SKM-1 treated with dmso at 0.1 percent for 144 hours (cell line): ENCODE data around the gene PLXNB2.

Experiments used
- DNase-seq: peaks from one replicate; lab custom pipeline; 2025; ENCODE audit not compliant: unreplicated experiment; lab: John Stamatoyannopoulos, UW

PLXNB2 gene

GRCh38 chr22:50311606-50312351, 4.3 kb upstream of the PLXNB2 start:
- no peak for DNase-seq

- DNase-seq = no peak
Observed at GRCh38 chr22:50310949-50311444, 3.6 kb upstream of the PLXNB2 start.

GRCh38 chr22:50310031-50310722, 2.7 kb upstream of the PLXNB2 start:
- no peak for DNase-seq

- DNase-seq = no peak
Observed at GRCh38 chr22:50309601-50309991, 2.1 kb upstream of the PLXNB2 start.

DNA sequence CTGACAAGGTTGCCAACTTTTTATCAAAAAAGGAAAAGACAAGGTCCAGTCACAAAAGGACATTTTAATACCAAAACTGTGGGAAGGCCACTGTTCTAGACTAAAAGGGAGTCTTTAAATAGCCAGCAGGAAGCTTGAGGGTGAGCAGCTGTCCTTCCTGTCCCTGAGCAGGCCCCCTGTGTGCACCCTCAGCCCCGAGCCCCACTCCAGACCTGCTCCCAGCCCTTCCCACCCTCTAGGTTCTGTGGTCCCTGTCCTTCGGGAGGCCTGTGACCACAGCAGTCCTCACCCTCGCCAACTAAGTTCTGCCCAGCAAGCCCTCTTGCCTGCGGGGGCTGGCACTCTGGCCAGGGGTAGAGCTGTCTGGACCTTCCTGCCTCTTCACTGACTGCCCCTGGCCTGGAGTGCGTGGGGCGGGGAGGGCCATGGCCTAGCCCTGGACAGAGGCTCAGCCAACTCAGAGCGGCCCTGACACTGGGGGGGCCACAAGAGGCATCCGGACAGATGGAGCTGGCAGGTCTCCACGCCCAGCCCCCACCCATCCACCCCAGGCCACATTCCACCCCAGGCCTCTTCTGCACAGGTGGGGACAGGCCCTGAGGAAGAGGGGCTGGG, 1.6 kb upstream of the PLXNB2 start:
- DNase-seq = no peak

GRCh38 chr22:50308597-50308935, 1.1 kb upstream of the PLXNB2 start:
- DNase-seq = peak; percentile 81

- DNase-seq = peak; percentile 16
Observed at GRCh38 chr22:50307890-50308596, 597 bp upstream of the PLXNB2 start.

- DNase-seq = peak; percentile 54
Observed at GRCh38 chr22:50305923-50306566, 1.4 kb downstream of the PLXNB2 start.

DNA sequence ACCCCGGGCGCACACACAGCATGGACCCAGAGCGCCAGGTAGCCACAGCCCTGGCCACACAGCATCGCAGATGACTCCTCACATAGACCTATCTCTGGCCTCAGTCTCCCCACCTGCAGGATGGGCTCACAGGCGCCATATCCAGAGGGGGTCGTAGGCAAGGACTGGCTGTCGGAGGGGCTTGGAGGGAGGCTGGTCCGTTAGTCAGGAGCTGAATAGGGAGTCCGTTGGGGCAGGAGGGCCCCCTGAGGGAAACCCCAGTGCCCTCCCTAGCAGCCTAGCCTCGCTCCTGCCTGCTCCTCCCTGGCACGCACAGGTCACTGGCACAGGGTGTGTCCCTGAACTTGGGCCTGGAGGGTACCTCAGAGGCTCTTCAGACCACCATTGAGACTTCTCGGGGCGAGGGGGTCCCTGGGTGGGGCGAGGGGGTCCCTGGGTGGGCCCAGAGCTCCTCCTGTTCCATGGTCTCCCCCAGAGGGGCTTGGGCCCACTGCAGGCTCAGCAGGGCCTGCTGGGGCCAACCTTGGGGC, 2.0 kb downstream of the PLXNB2 start:
- DNase-seq = no peak

DNA sequence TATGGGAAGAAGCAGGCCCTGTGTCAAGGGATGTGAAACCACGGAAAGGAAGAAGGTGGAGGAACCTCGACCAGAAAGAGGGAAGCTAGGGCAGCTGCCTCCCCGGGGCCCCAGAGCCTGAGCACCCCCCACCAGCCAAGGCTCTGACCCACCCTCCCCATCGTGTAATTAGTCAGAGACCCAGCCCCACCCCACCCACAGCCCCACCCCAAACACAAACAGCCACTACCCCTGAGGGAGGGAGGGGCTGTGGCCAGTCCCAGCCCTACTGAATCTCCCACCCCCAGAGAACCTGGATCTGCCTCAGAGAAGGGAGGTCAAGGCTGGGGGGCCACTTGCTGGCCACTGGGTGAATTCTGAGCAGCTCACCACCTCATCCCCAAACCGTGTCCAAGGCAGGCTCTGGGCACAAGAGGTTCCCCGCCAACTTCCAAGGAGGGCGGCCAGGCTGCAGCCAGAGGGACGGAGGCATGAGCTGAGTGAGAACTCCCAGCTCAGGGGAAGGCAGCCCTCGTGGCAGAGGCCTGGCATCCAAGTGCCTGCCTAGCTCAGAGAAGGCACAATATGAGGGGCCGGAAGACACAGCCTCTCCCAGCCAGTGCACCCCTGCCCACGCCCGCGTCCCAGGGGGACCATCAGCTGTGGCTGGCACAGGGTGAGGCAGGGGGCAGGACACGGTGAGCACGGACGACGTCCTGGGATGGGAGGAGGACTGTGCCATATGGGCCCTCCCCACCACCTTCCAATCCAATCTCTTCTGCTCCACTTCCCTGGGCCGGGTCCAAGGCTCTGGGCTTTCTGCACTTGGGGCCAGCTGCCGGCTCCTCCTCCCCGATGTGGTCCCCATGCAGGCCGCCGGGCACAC, 2.7 kb downstream of the PLXNB2 start:
- peak; percentile 79 for DNase-seq

DNA sequence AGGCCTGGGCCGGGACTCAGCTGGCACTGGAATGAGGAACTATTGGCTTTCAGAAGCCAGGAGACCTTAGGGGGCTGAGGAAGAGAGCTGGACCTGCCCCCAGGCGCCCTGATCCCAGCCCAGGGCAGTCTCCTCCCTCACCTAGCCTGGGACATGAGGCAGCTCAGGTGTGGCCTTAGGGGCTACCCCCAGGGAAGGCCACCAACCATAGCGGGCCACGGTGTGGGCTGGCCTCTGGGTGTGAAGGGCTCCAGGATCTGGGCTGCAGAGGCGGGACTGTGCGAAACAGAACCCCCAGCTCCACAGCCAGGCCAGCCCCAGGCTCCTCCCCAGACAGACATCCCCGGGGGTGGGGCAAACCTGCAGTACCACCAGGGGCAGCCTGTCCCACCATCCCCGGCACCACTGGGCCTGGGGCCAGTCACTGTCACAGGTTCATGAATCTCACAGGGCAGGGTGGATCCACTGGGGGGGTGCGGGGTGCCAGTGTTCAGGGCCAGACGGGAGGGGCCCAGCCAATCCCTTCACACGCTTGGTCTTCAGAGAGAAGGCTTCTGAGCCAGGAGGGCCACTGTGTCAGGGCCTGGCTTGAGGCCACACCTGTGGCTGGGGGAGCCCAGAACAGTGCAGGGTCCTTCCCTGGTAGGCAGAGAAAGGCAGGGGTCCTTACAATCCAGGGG, 3.5 kb downstream of the PLXNB2 start:
- DNase-seq = peak; percentile 26

DNA sequence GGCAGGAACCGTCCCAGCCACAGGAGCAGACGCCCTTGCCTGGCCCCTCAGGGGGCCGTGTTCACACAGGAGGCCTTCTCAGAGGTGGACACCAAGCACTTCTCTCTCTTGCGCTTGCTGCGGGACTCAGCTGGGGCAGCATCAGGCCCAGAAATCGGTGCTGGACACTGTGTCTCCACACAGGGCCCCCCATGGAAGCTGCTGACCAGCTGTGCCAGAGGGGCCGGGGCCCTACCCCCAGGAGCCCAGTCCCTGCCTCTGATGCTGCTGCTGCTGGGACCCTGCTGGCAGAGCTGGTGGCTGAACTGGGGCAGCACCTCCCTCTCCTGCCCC, 4.0 kb downstream of the PLXNB2 start:
- DNase-seq = no peak

GRCh38 chr22:50302564-50302963, 4.9 kb downstream of the PLXNB2 start:
- no peak for DNase-seq

DNA sequence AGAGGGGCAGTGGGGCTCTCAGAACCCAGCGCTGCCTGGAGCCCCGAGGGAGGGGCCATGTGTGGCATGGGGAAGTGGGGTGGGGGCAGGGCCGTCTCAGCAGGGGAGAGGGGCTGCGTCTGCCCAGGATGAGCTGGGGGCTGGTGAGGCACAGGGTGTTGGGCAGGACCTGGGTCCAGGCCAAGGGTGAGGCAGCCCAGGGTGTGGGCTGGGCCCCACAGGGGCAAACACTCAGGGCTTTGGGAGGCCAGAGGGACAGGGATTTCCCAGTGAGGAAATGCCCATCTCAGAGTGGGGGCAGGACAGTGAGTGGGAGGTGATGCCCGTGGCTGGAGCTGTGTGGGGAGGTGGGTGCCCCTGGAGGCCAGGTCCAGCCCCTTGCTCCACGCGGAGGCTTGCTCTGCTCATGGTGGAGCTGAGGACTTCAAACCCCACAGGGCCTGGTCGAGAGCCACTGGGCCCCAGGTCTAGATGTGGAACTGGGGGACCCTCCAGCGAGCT, 5.4 kb downstream of the PLXNB2 start:
- DNase-seq = no peak

DNA sequence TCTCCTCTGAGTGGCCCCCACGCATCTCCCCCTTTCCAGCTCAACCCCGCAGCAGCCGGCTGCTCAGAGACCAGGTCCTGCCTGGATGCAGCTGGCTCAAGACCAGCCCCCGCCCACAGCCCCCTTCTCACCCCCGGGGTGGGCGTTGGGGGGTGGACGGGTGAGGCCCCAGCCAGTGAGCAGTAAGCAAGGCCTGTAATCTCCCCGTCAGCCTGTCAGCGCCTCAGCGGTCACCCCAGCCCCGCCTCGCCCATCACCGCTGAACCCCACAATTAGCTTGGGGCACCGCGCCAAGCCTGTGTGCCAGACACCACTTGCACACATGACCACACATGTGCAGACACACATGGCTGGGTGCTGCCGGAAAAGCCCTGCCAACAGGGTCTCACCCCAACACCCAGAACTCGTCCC, 5.9 kb downstream of the PLXNB2 start:
- no peak for DNase-seq

GRCh38 chr22:50300620-50301257, 6.7 kb downstream of the PLXNB2 start:
- no peak for DNase-seq

GRCh38 chr22:50299785-50300619, 7.4 kb downstream of the PLXNB2 start:
- no peak for DNase-seq
